HG03135 (cell line): Measurements from ENCODE around the gene STARD3NL.

Experiments used
- ATAC-seq: cut with Tn5 transposase; IDR thresholded peaks from one replicate; pipeline ENCODE4 v1.9.1; 2021; ENCODE audit warnings: mild to moderate bottlenecking, moderate library complexity; ENCODE audit not compliant: unreplicated experiment

STARD3NL gene

GRCh38 chr7:38181111-38181510 is 3.1 kb downstream of the STARD3NL start:
- no peak for ATAC-seq

DNA sequence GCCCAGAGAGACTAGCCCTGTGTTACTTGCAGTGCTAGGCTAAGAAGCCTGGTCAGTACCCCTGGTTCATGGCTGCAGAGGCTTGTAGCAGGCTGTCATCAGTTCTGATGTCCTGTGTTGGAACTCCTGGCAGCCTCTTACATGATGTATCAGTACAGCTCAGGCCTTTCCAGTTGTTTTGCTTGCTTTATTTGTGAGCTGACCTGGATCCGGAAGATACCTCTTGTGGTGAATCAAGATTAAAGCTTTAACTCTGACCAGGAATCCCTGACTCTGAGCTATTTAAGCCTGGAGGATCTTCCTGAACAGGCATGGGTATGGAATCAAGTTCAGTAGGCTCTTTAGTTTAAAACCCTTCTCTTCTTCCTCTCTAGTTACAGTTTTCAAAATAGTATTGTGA is 4.4 kb downstream of the STARD3NL start:
- no peak for ATAC-seq

GRCh38 chr7:38185395-38186307 is 7.6 kb downstream of the STARD3NL start:
- ATAC-seq, result no peak

GRCh38 chr7:38186593-38187314 is 8.7 kb downstream of the STARD3NL start:
- ATAC-seq, result no peak

GRCh38 chr7:38187794-38188440 is 9.9 kb downstream of the STARD3NL start:
- ATAC-seq, result peak; percentile 75

DNA sequence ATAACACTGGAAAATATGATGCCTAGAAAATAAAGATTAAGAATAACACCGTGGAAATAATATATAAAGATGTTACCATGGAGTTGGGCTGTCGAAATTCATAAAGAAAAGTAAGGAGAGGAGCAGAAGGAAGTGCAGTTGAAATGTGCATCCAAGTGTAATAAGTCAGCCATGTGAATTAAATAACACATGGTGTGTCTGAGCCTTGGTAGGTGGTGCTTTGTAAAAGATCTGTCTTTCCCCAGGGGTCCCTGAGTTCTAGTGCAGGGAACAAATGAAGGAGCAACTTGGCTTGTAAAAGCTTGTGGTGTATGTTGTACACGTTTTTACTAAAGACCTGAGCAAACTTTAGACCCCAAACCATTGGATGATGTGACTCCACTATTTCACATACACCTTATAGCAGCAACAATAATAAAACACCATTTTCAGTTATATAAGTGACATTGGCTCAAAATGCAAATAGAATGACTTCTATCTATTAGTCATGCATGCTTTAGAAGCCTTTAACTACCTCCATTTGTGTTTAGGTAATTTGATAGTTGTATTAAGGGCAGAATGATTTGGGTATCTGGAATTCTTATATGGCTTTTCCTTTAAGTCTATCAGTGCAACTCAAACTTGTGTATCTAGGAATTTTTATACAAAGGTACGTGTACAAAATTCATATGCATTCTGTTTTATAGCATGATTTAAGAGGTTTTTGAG is 11.3 kb downstream of the STARD3NL start:
- no peak for ATAC-seq

- ATAC-seq, result no peak
Measured at GRCh38 chr7:38190011-38190410, 12.0 kb downstream of the STARD3NL start.

DNA sequence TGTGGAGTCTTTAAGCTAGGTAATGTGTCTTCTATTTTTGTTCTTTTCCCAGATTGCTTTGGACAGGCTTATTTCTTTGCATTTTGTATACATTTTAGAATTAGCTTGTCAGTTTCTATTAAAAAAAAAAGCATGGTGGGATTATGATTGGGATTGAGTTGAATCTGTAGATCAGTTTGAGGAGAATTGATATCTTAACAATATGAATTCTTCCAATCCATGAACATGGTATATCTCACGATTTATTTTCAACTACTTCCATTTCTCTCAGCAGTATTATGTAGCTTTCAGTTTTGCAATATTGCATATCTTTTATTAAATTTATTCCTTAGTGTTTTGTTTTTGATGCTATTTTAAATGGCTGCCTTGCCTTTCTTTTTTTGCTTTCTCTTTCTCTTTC is 13.7 kb downstream of the STARD3NL start:
- ATAC-seq, result no peak

GRCh38 chr7:38192327-38192726 is 14.3 kb downstream of the STARD3NL start:
- no peak for ATAC-seq

- no peak for ATAC-seq
Measured at GRCh38 chr7:38195804-38196595, 18.0 kb downstream of the STARD3NL start.

GRCh38 chr7:38198366-38198765 is 20.3 kb downstream of the STARD3NL start:
- no peak for ATAC-seq

DNA sequence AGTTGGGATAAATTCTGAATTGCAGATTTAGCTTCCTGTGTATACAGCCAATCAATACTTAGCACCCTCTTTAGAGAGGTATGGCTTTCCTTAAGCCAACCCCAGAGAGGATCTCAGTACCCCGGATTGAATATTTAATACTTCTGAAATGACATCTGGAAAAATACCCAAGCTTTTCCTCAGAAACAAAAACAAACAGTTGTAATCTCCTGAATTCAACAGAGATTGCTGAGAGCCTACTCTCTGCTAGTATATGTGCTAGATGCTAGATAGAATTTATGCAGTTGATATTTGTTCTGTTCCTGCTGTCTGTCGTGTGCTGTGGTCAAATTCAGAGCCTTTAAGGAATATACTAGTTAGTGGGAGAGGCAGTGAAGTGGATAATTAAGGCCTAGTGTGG is 21.1 kb downstream of the STARD3NL start:
- ATAC-seq, result no peak

- no peak for ATAC-seq
Measured at GRCh38 chr7:38199782-38200181, 21.7 kb downstream of the STARD3NL start.

DNA sequence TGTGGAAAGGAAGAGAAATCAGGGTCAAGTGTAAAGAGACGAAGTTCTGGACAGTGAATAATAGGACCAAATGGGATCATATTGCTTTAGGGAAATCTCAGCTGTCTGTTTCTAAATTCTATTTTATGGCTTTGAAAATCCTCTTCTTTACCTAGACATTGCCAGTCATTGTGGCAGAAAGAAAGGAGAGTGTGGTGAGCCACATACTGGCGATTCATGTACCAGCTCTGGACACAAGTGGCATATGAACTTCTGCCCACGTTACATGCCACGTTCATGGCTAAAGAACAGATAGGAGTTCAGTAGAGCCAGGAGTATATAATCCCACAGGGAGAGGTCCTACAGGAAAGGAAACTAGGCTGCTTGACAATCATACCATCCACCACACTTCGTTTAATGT is 28.0 kb downstream of the STARD3NL start:
- ATAC-seq, result no peak

- no peak for ATAC-seq
Measured at GRCh38 chr7:38207843-38208242, 29.8 kb downstream of the STARD3NL start.

DNA sequence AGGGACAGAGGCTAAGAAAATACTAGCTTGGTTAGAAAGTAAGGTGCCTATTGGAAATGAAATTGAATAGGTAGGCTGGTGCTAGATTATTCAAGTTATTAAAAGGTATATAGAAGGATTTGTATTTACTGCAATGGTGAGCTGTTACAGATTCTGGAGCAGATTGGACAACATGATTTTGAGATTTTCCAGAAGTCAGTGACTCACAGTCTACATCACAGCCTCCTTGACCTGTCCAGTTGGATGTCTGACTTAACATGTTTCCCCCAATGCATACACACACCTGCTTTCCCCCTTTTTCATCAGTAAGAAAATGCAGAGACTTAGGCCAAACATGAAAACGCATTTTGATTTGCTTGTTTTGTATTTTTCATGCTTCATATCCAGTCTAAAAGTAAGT is 33.4 kb downstream of the STARD3NL start:
- ATAC-seq, result no peak

GRCh38 chr7:38211940-38212339 is 33.9 kb downstream of the STARD3NL start:
- no peak for ATAC-seq

GRCh38 chr7:38215115-38215514 is 37.1 kb downstream of the STARD3NL start:
- ATAC-seq, result no peak

DNA sequence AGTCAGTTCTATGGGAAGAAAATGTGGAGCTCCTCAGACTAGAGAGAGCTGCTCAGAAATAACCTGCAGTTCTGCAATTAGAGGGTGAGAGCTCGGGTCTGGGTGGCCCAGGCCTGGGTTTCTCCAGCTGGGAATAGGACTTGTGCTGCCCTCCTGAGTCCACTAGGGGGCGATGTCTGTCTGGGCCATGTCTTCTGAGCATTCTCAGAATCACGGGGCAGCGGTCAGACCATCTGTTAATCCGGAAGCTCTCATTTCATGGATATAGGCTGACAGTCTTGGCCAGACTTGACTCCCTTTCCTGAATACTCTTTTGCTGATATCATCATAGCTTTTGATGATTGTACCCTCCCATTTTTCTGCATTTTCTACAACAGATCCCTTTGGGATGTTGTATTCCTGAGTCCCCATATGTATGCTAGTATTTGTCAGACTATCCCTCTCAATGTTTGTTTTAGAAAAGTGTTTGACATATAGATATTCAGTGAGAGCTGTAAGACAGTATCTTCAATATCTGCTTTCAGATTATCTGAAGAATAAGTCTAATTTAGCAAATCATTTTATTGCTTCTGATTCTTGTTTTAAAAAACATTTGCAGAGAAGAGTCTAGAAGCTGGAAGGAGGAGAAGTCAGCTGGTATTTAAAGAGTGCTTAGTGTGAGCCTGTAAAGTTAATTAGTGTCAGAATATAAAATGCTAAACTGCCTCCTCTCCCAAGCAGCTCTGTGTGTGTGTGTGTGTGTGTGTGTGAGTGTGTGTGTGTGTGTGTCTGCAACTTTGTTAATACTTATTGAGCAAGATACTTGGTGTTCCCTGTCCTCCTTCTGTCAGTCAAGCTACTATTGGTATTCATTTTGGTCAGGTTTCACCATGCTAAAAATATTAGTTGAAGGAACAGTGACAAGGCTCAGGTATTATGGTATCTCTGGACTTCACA is 38.0 kb downstream of the STARD3NL start:
- ATAC-seq, result peak; percentile 88
